Ovary (tissue), 3 donors: Measurements from ENCODE around the gene EXOC6B.

ENCODE experiments used
- CTCF ChIP-seq, 3 donors: fragments of 450-650 bp in 2 of 3; fragments of 200-600 bp in 1 of 3; IDR thresholded peaks; one replicate each; pipeline versions ENCODE4 v1.5.1 to v1.8.0; 2016 to 2022; ENCODE audit warnings: antibody characterized with exemption in 3 of 3, mild to moderate bottlenecking in 1 of 3
- EP300 ChIP-seq: sonication (generic); formaldehyde crosslinking; IDR thresholded peaks from one replicate; pipeline ENCODE4 v1.6.1; 2017; ENCODE audit warnings: antibody characterized with exemption
- POLR2A ChIP-seq: fragments of 450-650 bp; IDR thresholded peaks from one replicate; pipeline ENCODE4 v1.6.1; 2017; ENCODE audit warnings: antibody characterized with exemption, mild to moderate bottlenecking, moderate library complexity
- donor health status: DM: no; HTN: no; CAD: no.

DNA sequence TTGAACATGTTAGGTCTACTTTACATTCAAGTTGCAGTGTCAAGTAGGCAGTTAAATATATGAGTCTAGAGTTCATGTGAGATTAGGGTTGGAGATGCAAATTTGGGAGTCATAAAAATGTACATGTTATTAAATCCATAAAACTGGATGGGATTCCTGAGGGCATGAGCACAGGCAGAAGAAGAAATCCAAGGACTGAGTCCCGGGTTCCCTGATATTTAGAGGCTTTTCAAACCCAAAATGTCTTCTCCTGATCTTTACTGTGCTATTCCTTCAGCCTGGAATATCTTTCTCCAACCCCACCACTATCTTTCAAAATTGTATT lies 23.3 kb upstream of the EXOC6B start:
- TF ChIP-seq POLR2A (no peak), CTCF (IDR thresholded peaks at IDR 0.05) (no peak), EP300 (no peak)
